HUES6 (cell line): ENCODE results near the gene COPS8.

Source experiments
- H3K27ac ChIP-seq: 2 replicates; pipeline ENCODE4 v1.7.0; 2013; ENCODE audit warnings: low read depth, mild to moderate bottlenecking, low read length, inconsistent platforms
- H3K27me3 ChIP-seq: 2 replicates; pipeline ENCODE4 v1.6.1; 2013; ENCODE audit warnings: low read length; ENCODE audit not compliant: control insufficient read depth, insufficient read depth
- H3K36me3 ChIP-seq: 2 replicates; pipeline ENCODE4 v1.6.1; 2013; ENCODE audit warnings: low read length; ENCODE audit not compliant: control insufficient read depth, insufficient read depth
- H3K4me1 ChIP-seq: 2 replicates; pipeline ENCODE4 v1.6.1; 2013; ENCODE audit warnings: low read length; ENCODE audit not compliant: control insufficient read depth, insufficient read depth
- H3K4me3 ChIP-seq: 2 replicates; pipeline ENCODE4 v1.5.1; 2013; ENCODE audit warnings: low read depth, low read length
- H3K9ac ChIP-seq: one replicate; pipeline ENCODE4 v1.6.1; 2013; ENCODE audit warnings: mild to moderate bottlenecking, low read length
- H3K9me3 ChIP-seq: 2 replicates; pipeline ENCODE4 v1.6.1; 2013; ENCODE audit warnings: low read depth, low read length; ENCODE audit not compliant: control insufficient read depth, insufficient read depth

COPS8 gene

GRCh38 chr2:237102428-237102827 is 16.7 kb downstream of the COPS8 start:
- Histone ChIP-seq H3K9ac (no peak overlapping the region), H3K27ac (no peak overlapping the region), H3K4me3 (no peak overlapping the region), H3K36me3 (peaks cover 50% of the 10 kb centered on the region), H3K4me1 (no peaks in the 10 kb centered on the region), H3K27me3 (no peaks in the 10 kb centered on the region), H3K9me3 (no peaks in the 10 kb centered on the region)

- no peaks in the 10 kb centered on the region for H3K4me1 ChIP-seq
- H3K9me3 ChIP-seq: peaks cover 4% of the 10 kb centered on the region; the same call in 1 of the 2 replicates
Observed at GRCh38 chr2:237109421-237109934, 23.8 kb downstream of the COPS8 start.

GRCh38 chr2:237113026-237113795 is 27.5 kb downstream of the COPS8 start:
- no peak overlapping the region for H3K4me3 ChIP-seq
- no peak overlapping the region for H3K9ac ChIP-seq

More at GRCh38 chr2:237109421-237109934, 23.8 kb downstream of the COPS8 start:
- Histone ChIP-seq H3K36me3 (no peaks in the 10 kb centered on the region), H3K27ac (no peak overlapping the region), H3K27me3 (no peaks in the 10 kb centered on the region), H3K9ac (no peak overlapping the region), H3K4me3 (no peak overlapping the region)

GRCh38 chr2:237115870-237116269 is 30.2 kb downstream of the COPS8 start:
- no peak overlapping the region for H3K27ac ChIP-seq
- H3K9ac ChIP-seq: no peak overlapping the region
- no peaks in the 10 kb centered on the region for H3K4me1 ChIP-seq
- H3K9me3 ChIP-seq: peaks cover under 1% of the 10 kb centered on the region; the same call in 1 of the 2 replicates
- H3K4me3 ChIP-seq: no peak overlapping the region
- H3K27me3 ChIP-seq: no peaks in the 10 kb centered on the region
- no peaks in the 10 kb centered on the region for H3K36me3 ChIP-seq

More at GRCh38 chr2:237113026-237113795, 27.5 kb downstream of the COPS8 start:
- Histone ChIP-seq H3K36me3 (no peaks in the 10 kb centered on the region), H3K27me3 (no peaks in the 10 kb centered on the region), H3K27ac (no peak overlapping the region), H3K4me1 (no peaks in the 10 kb centered on the region), H3K9me3 (peaks cover 4% of the 10 kb centered on the region; the same call in 1 of the 2 replicates)

GRCh38 chr2:237116431-237116830 is 30.7 kb downstream of the COPS8 start:
- H3K9me3 ChIP-seq: peaks cover 5% of the 10 kb centered on the region
- H3K9ac ChIP-seq: no peak overlapping the region
- no peaks in the 10 kb centered on the region for H3K4me1 ChIP-seq
- H3K27me3 ChIP-seq: no peaks in the 10 kb centered on the region
- H3K27ac ChIP-seq: no peak overlapping the region
- H3K36me3 ChIP-seq: no peaks in the 10 kb centered on the region
- no peak overlapping the region for H3K4me3 ChIP-seq

GRCh38 chr2:237118025-237118424 is 32.3 kb downstream of the COPS8 start:
- no peaks in the 10 kb centered on the region for H3K36me3 ChIP-seq
- no peak overlapping the region for H3K4me3 ChIP-seq
- no peak overlapping the region for H3K9ac ChIP-seq
- H3K9me3 ChIP-seq: peaks cover 11% of the 10 kb centered on the region
- no peak overlapping the region for H3K27ac ChIP-seq
- no peaks in the 10 kb centered on the region for H3K4me1 ChIP-seq
- H3K27me3 ChIP-seq: no peaks in the 10 kb centered on the region

- no peak overlapping the region for H3K9ac ChIP-seq
- no peak overlapping the region for H3K4me3 ChIP-seq
- H3K4me1 ChIP-seq: no peaks in the 10 kb centered on the region
- no peak overlapping the region for H3K27ac ChIP-seq
- H3K36me3 ChIP-seq: no peaks in the 10 kb centered on the region
- peaks cover 11% of the 10 kb centered on the region for H3K9me3 ChIP-seq
- H3K27me3 ChIP-seq: no peaks in the 10 kb centered on the region
Observed at GRCh38 chr2:237118561-237119155, 33.0 kb downstream of the COPS8 start.

- Histone ChIP-seq H3K27me3 (no peaks in the 10 kb centered on the region), H3K9me3 (peaks cover 11% of the 10 kb centered on the region), H3K9ac (no peak overlapping the region), H3K4me1 (no peaks in the 10 kb centered on the region), H3K4me3 (no peak overlapping the region), H3K36me3 (no peaks in the 10 kb centered on the region), H3K27ac (no peak overlapping the region)
Observed at GRCh38 chr2:237120916-237121315, 35.2 kb downstream of the COPS8 start.

GRCh38 chr2:237121321-237121720 is 35.6 kb downstream of the COPS8 start:
- no peak overlapping the region for H3K4me3 ChIP-seq
- H3K36me3 ChIP-seq: no peaks in the 10 kb centered on the region
- peaks cover 11% of the 10 kb centered on the region for H3K9me3 ChIP-seq
- no peak overlapping the region for H3K9ac ChIP-seq
- H3K27me3 ChIP-seq: no peaks in the 10 kb centered on the region
- no peaks in the 10 kb centered on the region for H3K4me1 ChIP-seq
- H3K27ac ChIP-seq: no peak overlapping the region

GRCh38 chr2:237122214-237122666 is 36.6 kb downstream of the COPS8 start:
- H3K36me3 ChIP-seq: no peaks in the 10 kb centered on the region
- H3K9me3 ChIP-seq: peaks cover 11% of the 10 kb centered on the region
- H3K9ac ChIP-seq: no peak overlapping the region
- no peaks in the 10 kb centered on the region for H3K27me3 ChIP-seq
- H3K27ac ChIP-seq: no peak overlapping the region
- no peak overlapping the region for H3K4me3 ChIP-seq
- H3K4me1 ChIP-seq: no peaks in the 10 kb centered on the region

- H3K9me3 ChIP-seq: peaks cover 23% of the 10 kb centered on the region
- no peak overlapping the region for H3K27ac ChIP-seq
- H3K4me3 ChIP-seq: no peak overlapping the region
- H3K36me3 ChIP-seq: no peaks in the 10 kb centered on the region
- H3K27me3 ChIP-seq: no peaks in the 10 kb centered on the region
- no peak overlapping the region for H3K9ac ChIP-seq
- H3K4me1 ChIP-seq: peaks cover 11% of the 10 kb centered on the region
Observed at GRCh38 chr2:237124820-237125219, 39.1 kb downstream of the COPS8 start.
